ENCODE results near the gene SLC7A9.
"Not testable (repeated sequence)": the region's sequence is repeated elsewhere in the genome, so short reads cannot be mapped to it uniquely, and the experiment has no call there.

The SLC7A9 gene

GRCh38 chr19:32809254-32809653 is 60.3 kb downstream of the SLC7A9 start:
- TF ChIP-seq CTCF (IDR thresholded peaks at IDR 0.05; ENCODE audit: control insufficient read depth, extremely low read depth, insufficient read depth): peak; percentile 24; the same call in 1 of the 2 replicates
- DNase-seq (ENCODE audit: low read depth): peak; percentile 18

GRCh38 chr19:32808236-32808635 is 61.3 kb downstream of the SLC7A9 start:
- TF ChIP-seq CTCF (IDR thresholded peaks at IDR 0.05; ENCODE audit: control insufficient read depth, extremely low read depth, insufficient read depth): no peak
- no peak for DNase-seq (ENCODE audit: low read depth)
- no peak overlapping the region for H3K4me3 ChIP-seq (ENCODE audit: low read depth, low read length)

More at GRCh38 chr19:32809254-32809653, 60.3 kb downstream of the SLC7A9 start:
- H3K4me3 ChIP-seq (ENCODE audit: low read depth, low read length): peak overlapping the region; percentile 4; the same call in 1 of the 2 replicates

- no peak for TF ChIP-seq CTCF (IDR thresholded peaks at IDR 0.05; ENCODE audit: control insufficient read depth, extremely low read depth, insufficient read depth)
- no peak for DNase-seq (ENCODE audit: low read depth)
- no peak overlapping the region for H3K4me3 ChIP-seq (ENCODE audit: low read depth, low read length)
Observed at GRCh38 chr19:32802840-32803239, 66.7 kb downstream of the SLC7A9 start.

- DNase-seq (ENCODE audit: low read depth): no peak
Observed at GRCh38 chr19:32800754-32801153, 68.8 kb downstream of the SLC7A9 start.

GRCh38 chr19:32800191-32800590 is 69.4 kb downstream of the SLC7A9 start:
- TF ChIP-seq CTCF (IDR thresholded peaks at IDR 0.05; ENCODE audit: control insufficient read depth, extremely low read depth, insufficient read depth): no peak
- H3K4me3 ChIP-seq (ENCODE audit: low read depth, low read length): no peak overlapping the region
- no peak for DNase-seq (ENCODE audit: low read depth)

More at GRCh38 chr19:32800754-32801153, 68.8 kb downstream of the SLC7A9 start:
- TF ChIP-seq CTCF (IDR thresholded peaks at IDR 0.05; ENCODE audit: control insufficient read depth, extremely low read depth, insufficient read depth): no peak
- no peak overlapping the region for H3K4me3 ChIP-seq (ENCODE audit: low read depth, low read length)

GRCh38 chr19:32798201-32798600 is 71.4 kb downstream of the SLC7A9 start:
- TF ChIP-seq CTCF (IDR thresholded peaks at IDR 0.05; ENCODE audit: control insufficient read depth, extremely low read depth, insufficient read depth): no peak
- DNase-seq (ENCODE audit: low read depth): no peak
- H3K4me3 ChIP-seq (ENCODE audit: low read depth, low read length): no peak overlapping the region

GRCh38 chr19:32789429-32789828 is 80.1 kb downstream of the SLC7A9 start:
- no peak for DNase-seq (ENCODE audit: low read depth)
- no peak overlapping the region for H3K4me3 ChIP-seq (ENCODE audit: low read depth, low read length)
- no peak for TF ChIP-seq CTCF (IDR thresholded peaks at IDR 0.05; ENCODE audit: control insufficient read depth, extremely low read depth, insufficient read depth)

GRCh38 chr19:32787895-32788294 is 81.7 kb downstream of the SLC7A9 start:
- not testable (repeated sequence) for DNase-seq (ENCODE audit: low read depth); H3K4me3 ChIP-seq (ENCODE audit: low read depth, low read length)

GRCh38 chr19:32787161-32787813 is 82.3 kb downstream of the SLC7A9 start:
- not testable (repeated sequence) for DNase-seq (ENCODE audit: low read depth); H3K4me3 ChIP-seq (ENCODE audit: low read depth, low read length)

- H3K4me3 ChIP-seq (ENCODE audit: low read depth, low read length); DNase-seq (ENCODE audit: low read depth): not testable (repeated sequence)
Observed at GRCh38 chr19:32782089-32782488, 87.5 kb downstream of the SLC7A9 start.

Measured in LNCaP clone FGC (cell line).